GM18951 (cell line): ENCODE results near the gene CDH10.

Experiments
- POLR2A ChIP-seq: IDR thresholded peaks from 4 replicates; pipeline ENCODE4 v1.6.1; 2011; ENCODE audit warnings: mild to moderate bottlenecking; ENCODE audit not compliant: insufficient read length, insufficient read depth; ENCODE audit errors: extremely low read depth
- in situ Hi-C: fragments of 300-500 bp; cut with MboI; formaldehyde crosslinking; loops from one replicate; pipeline ENCODE4 v1.12.0; 2022; ENCODE audit warnings: low sequenced_read_pairs, mixed read lengths, inconsistent platforms; ENCODE audit not compliant: unreplicated experiment

CDH10 gene

GRCh38 chr5:24629798-24630197, 15.0 kb downstream of the CDH10 start:
- in situ Hi-C loops, result no loop called here

GRCh38 chr5:24624872-24625271, 19.9 kb downstream of the CDH10 start:
- TF ChIP-seq POLR2A, result no peak
- in situ Hi-C loops, result no loop called here

More at GRCh38 chr5:24629798-24630197, 15.0 kb downstream of the CDH10 start:
- TF ChIP-seq POLR2A, result no peak

GRCh38 chr5:24623624-24624023, 21.2 kb downstream of the CDH10 start:
- no peak for TF ChIP-seq POLR2A
- in situ Hi-C loops, result no loop called here

DNA sequence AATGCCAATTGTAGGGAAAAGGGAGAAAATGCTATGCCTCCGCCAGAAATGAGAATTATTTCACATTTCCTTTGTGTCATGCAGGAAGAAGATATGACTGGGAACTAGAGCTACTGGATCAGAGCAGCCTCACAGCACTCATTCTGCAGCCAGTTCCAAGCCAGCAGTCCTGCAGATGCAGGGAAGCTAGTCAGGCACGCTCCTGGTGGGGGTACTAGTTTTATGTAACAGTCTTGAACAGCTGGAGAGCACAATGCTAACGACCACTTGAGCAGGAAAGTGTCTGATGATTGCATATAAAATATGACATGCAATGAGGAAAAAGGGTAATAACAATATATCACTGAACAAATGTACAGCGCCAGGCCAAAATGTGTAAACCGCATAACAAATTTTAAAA, 21.7 kb downstream of the CDH10 start:
- TF ChIP-seq POLR2A, result no peak
- in situ Hi-C loops, result no loop called here

- in situ Hi-C loops, result no loop called here
- no peak for TF ChIP-seq POLR2A
These were observed 23.0 kb downstream of the CDH10 start for GRCh38 chr5:24621792-24622191.

- TF ChIP-seq POLR2A, result no peak
- in situ Hi-C loops, result no loop called here
These were observed 28.2 kb downstream of the CDH10 start for GRCh38 chr5:24616566-24616965.

DNA sequence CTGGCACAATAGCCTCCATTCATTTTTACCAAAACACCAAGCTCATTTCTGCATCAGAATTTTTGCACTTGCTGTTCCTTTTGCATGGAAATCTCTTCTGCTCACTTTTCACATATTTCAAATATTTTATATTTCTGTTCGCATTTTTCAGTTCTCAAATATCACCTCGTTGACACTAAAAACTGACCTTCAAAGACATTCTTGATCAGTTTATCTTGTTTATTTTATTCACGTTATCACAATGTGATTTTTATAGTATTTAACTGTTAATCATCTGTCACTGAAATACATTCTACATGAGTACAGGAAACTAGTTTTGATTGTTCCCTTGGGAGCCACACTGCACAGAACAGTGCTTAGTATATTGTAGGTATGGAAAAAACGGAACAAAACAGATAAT, 29.6 kb downstream of the CDH10 start:
- in situ Hi-C loops, result no loop called here
- no peak for TF ChIP-seq POLR2A

GRCh38 chr5:24609706-24610105, 35.1 kb downstream of the CDH10 start:
- in situ Hi-C loops, result no loop called here
- no peak for TF ChIP-seq POLR2A

- TF ChIP-seq POLR2A, result no peak
- in situ Hi-C loops, result no loop called here
These were observed 37.8 kb downstream of the CDH10 start for GRCh38 chr5:24606971-24607370.

GRCh38 chr5:24602188-24602587, 42.6 kb downstream of the CDH10 start:
- TF ChIP-seq POLR2A, result no peak
- in situ Hi-C loops, result no loop called here

DNA sequence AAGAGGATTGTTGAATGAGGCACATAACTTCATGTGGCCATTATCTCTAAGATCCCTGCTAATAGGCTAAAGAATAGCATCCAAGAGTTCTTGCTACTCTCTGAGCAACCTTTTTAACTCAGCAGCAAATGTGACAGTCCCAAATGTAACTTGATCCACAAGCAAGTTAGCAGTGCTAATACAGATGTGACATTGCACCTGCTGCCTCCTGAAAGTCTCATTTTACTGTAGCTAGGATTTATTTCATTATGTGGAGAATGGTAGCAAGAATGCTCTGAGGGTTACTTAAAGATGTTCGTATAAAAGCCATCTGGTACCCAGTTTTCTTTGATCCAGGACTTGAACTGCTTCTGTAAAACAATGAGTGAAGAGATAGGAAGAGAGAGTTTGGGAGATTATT, 45.8 kb downstream of the CDH10 start:
- in situ Hi-C loops, result no loop called here
- TF ChIP-seq POLR2A, result no peak

- no peak for TF ChIP-seq POLR2A
These were observed 49.4 kb downstream of the CDH10 start for GRCh38 chr5:24595329-24595728.

DNA sequence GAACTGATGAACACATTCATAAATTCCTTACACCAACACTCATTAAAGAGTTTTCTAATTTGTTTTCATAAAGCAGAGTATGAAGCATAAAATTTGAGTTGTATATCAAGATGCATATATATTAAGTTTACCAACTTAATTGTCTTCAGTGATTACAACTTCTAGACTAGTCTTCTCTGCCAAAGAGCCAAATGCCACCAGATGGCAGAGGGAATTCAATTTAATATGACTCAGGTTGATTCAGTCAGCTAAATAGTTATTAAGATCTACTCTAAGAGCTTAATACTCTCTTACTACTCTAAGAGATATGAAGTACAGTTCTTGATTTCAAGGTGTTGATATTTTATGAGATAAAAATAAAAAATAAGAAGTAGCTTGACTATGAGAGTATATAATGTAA, 53.4 kb downstream of the CDH10 start:
- no peak for TF ChIP-seq POLR2A
- in situ Hi-C loops, result no loop called here

More at GRCh38 chr5:24595329-24595728, 49.4 kb downstream of the CDH10 start:
- in situ Hi-C loops, result no loop called here

DNA sequence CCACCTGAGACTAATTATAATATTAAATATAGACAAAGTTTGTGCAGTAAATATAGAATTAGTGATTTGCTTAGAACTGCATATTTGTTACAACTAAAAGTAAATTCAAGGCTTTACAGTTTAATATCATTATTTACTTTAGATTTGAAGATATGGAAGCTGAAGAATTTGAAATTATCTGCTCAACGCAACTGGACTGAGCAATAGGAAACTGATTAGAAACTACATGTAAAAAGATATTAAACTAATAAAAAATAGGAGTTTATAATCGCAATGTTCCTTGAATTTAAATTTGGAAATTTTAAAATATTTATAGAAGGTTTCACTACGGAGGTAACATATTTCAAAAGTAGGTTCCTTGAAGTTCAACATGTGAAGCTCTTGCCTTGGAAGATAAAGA, 55.2 kb downstream of the CDH10 start:
- in situ Hi-C loops, result no loop called here
- no peak for TF ChIP-seq POLR2A

DNA sequence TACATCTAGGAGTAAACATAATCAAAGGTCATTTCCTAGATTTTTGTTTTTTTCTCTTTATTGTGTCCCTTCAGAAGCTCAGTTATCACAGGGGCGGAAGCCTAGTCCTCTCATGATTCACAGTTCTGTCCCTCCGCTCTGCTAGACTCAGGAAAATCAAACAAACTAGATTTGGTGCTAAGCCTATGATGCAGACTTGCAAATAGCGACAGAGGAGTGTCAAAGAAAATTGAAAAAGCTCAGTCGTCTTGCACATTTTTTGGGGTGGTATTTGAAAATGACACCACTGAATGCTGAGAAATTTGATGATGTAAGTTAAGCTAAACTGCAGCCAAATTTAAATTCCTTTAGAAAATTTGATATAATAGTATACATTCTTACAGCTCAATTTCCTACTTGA, 59.0 kb downstream of the CDH10 start:
- in situ Hi-C loops, result no loop called here

More for the DNA sequence above, 59.0 kb downstream of the CDH10 start:
- no peak for TF ChIP-seq POLR2A
